Hepatocyte (in vitro differentiated cells): ENCODE data around the gene VAV3. TPM values are rescaled to one million over a fixed set of nuclear protein-coding genes. Genes with fewer than 3 reads are reported as not detected.

Experiments
- DNase-seq: peaks from one replicate; pipeline ENCODE4 v3.0.0-alpha.2; 2016; ENCODE audit warnings: low spot score
- H2AFZ ChIP-seq: fragments of 200-600 bp; sonication (generic); 2 replicates; pipeline ENCODE4 v1.6.0; 2016; ENCODE audit warnings: antibody characterized with exemption, mild to moderate bottlenecking
- H3K27ac ChIP-seq: fragments of 200-600 bp; sonication (generic); 2 replicates; pipeline ENCODE4 v1.5.1; 2016; ENCODE audit warnings: mild to moderate bottlenecking
- H3K27me3 ChIP-seq: fragments of 200-600 bp; sonication (generic); 2 replicates; pipeline ENCODE4 v1.6.1; 2016
- H3K36me3 ChIP-seq: fragments of 200-600 bp; sonication (generic); replicated peaks from 2 replicates; pipeline ENCODE4 v1.5.1; 2016; ENCODE audit warnings: low read depth; ENCODE audit not compliant: insufficient read depth
- H3K4me1 ChIP-seq: fragments of 200-600 bp; sonication (generic); 2 replicates; pipeline ENCODE4 v1.5.1; 2016; ENCODE audit warnings: mild to moderate bottlenecking, moderate library complexity; ENCODE audit not compliant: insufficient read depth
- H3K4me2 ChIP-seq: fragments of 200-600 bp; sonication (generic); 2 replicates; pipeline ENCODE4 v1.6.0; 2016
- H3K4me3 ChIP-seq: fragments of 200-600 bp; sonication (generic); 2 replicates; pipeline ENCODE4 v1.5.1; 2016; ENCODE audit warnings: mild to moderate bottlenecking
- H3K79me2 ChIP-seq: fragments of 200-600 bp; sonication (generic); 2 replicates; pipeline ENCODE4 v1.6.0; 2017; ENCODE audit warnings: mild to moderate bottlenecking
- H3K9me2 ChIP-seq: fragments of 200-600 bp; sonication (generic); replicated peaks from 2 replicates; pipeline ENCODE4 v1.6.0; 2017; ENCODE audit warnings: mild to moderate bottlenecking; ENCODE audit not compliant: insufficient read depth
- H3K9me3 ChIP-seq: fragments of 200-600 bp; sonication (generic); 2 replicates; pipeline ENCODE4 v1.5.1; 2016; ENCODE audit warnings: low read depth, mild to moderate bottlenecking
- H4K20me1 ChIP-seq: fragments of 200-600 bp; sonication (generic); 2 replicates; pipeline ENCODE4 v1.6.0; 2016; ENCODE audit warnings: mild to moderate bottlenecking; ENCODE audit not compliant: insufficient read depth, poor library complexity, severe bottlenecking
- EZH2 ChIP-seq: fragments of 200-600 bp; sonication (generic); IDR thresholded peaks from 2 replicates; pipeline ENCODE4 v1.6.1; 2016; ENCODE audit warnings: antibody characterized with exemption, mild to moderate bottlenecking, borderline replicate concordance
- EZH2phosphoT487 ChIP-seq: fragments of 200-600 bp; sonication (generic); IDR thresholded peaks from one replicate; pipeline ENCODE4 v1.6.1; 2018; ENCODE audit warnings: antibody characterized with exemption, mild to moderate bottlenecking, low read depth, moderate library complexity; ENCODE audit not compliant: unreplicated experiment, severe bottlenecking
- WGBS: methylation state at CpG from one replicate; pipeline ENCODE4 v1.1.6; 2016; ENCODE audit warnings: low lambda C conversion rate; ENCODE audit errors: missing lambda C conversion rate; 5-methylcytosine and 5-hydroxymethylcytosine counted together
- polyA plus RNA-seq: library from polyadenylated mRNA; unstranded; fragments of >200 nt; fragmentation: Nextera tagmentation; extraction: Ambion mirVana; gene quantifications from 2 replicates; pipeline ENCODE4 v1.2.1, GENCODE V29; 2016
- total RNA-seq: library from RNA; depleted of rRNA; stranded (reverse); fragments of >200 nt; gene quantifications from 2 replicates; pipeline ENCODE4 v1.2.3, GENCODE V29; 2014
- TF ChIP-seq, protein P1 (sequence below): fragments of 200-600 bp; sonication (generic); IDR thresholded peaks from 2 replicates; pipeline ENCODE4 v1.5.1; 2016; ENCODE audit warnings: antibody characterized with exemption, mild to moderate bottlenecking; ENCODE audit not compliant: poor library complexity

Gene VAV3
- total and polyA plus RNA-seq, 2 experiments from 2014 or later, result 12.3 to 40.5 TPM

DNA sequence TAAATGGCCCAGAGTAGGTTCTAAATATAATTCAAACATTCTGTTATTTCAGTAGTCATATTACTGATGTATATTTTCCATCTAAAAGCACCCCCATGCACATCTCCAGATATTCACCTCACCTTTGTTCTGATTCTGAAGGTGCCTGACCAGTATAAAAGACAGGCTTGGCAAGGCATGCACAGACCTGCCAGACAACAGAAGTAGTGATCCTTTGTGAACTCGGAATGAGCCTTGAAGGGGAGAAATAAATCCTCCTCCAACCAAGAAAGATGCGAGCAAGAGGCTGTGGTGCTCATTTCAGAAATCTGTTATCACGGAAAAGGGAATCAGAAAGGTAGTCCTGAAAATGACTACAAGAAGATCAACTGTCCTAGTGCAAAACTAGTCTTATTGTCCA is 287.3 kb downstream of the VAV3 start:
- H3K79me2 ChIP-seq, result peaks cover 19% of the 10 kb centered on the region
- no peaks in the 10 kb centered on the region for H3K36me3 ChIP-seq
- H3K9me2 ChIP-seq, result no peaks in the 10 kb centered on the region
- H3K27me3 ChIP-seq, result no peaks in the 10 kb centered on the region
- no peaks in the 10 kb centered on the region for H3K4me1 ChIP-seq
- no peak overlapping the region for H3K4me2 ChIP-seq
- 74% methylated on average over 3 of the region's 3 CpGs for WGBS
- no peaks in the 10 kb centered on the region for H4K20me1 ChIP-seq
- H2AFZ ChIP-seq, result no peak overlapping the region
- no peak overlapping the region for H3K4me3 ChIP-seq
- H3K9me3 ChIP-seq, result no peaks in the 10 kb centered on the region
- DNase-seq, result no peak
- H3K27ac ChIP-seq, result no peak overlapping the region
- TF ChIP-seq EZH2 (no peak), EZH2phosphoT487 (no peak)
- TF ChIP-seq, protein P1, sequence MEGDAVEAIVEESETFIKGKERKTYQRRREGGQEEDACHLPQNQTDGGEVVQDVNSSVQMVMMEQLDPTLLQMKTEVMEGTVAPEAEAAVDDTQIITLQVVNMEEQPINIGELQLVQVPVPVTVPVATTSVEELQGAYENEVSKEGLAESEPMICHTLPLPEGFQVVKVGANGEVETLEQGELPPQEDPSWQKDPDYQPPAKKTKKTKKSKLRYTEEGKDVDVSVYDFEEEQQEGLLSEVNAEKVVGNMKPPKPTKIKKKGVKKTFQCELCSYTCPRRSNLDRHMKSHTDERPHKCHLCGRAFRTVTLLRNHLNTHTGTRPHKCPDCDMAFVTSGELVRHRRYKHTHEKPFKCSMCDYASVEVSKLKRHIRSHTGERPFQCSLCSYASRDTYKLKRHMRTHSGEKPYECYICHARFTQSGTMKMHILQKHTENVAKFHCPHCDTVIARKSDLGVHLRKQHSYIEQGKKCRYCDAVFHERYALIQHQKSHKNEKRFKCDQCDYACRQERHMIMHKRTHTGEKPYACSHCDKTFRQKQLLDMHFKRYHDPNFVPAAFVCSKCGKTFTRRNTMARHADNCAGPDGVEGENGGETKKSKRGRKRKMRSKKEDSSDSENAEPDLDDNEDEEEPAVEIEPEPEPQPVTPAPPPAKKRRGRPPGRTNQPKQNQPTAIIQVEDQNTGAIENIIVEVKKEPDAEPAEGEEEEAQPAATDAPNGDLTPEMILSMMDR, result no peak

DNA sequence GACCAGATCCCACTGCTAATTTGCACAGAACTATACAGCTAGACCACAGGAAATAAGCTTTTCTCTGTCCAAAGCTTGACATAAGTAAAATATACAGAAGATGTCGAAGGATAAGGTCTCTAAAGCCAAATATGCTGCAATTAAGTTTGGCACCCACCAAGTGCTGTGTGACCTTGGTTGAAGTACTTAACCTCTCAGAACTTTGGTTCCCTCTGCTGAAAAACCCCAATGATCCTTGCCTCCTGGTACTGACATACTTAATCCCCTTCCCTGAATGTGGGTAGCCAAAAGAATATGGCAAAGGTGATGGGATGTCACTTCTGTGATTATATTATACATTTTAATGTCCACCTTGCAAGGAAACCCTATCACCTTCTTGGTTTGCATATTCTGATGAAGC is 290.5 kb downstream of the VAV3 start:
- WGBS, result 88% methylated on average over 1 of the region's 1 CpG
- no peak overlapping the region for H3K4me3 ChIP-seq

DNA sequence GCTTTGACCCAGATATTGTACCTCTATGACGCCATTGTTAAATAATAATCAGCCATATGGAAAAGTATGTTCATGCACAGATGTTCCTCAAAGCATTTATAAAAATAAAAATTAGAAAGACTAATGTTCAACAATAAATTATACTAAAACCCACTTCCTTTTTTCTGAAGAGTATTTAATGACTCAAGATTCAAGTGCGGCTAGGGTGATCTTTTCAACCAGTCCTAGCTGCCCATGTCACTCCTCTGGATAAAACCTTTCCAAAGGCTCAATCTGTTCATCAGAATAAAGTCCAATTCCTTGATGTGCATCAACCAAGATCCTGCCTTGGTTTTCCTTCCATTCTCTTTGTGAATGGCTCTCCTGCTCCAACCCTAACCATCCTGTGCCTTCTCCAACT is 292.0 kb downstream of the VAV3 start:
- no peak for DNase-seq
- no peaks in the 10 kb centered on the region for H3K9me3 ChIP-seq
- H2AFZ ChIP-seq, result no peak overlapping the region

More for the DNA sequence above, 290.5 kb downstream of the VAV3 start:
- H2AFZ ChIP-seq, result no peak overlapping the region
- no peaks in the 10 kb centered on the region for H3K9me2 ChIP-seq
- DNase-seq, result no peak
- H3K9me3 ChIP-seq, result no peaks in the 10 kb centered on the region
- no peaks in the 10 kb centered on the region for H3K27me3 ChIP-seq
- no peak overlapping the region for H3K27ac ChIP-seq
- no peaks in the 10 kb centered on the region for H3K36me3 ChIP-seq
- H4K20me1 ChIP-seq, result no peaks in the 10 kb centered on the region
- peaks cover 6% of the 10 kb centered on the region for H3K4me1 ChIP-seq
- peaks cover 25% of the 10 kb centered on the region for H3K79me2 ChIP-seq
- TF ChIP-seq EZH2, result no peak
- TF ChIP-seq EZH2phosphoT487, result no peak
- TF ChIP-seq, protein P1, result no peak
- H3K4me2 ChIP-seq, result no peak overlapping the region

More for the DNA sequence above, 292.0 kb downstream of the VAV3 start:
- H3K36me3 ChIP-seq, result no peaks in the 10 kb centered on the region
- no peak overlapping the region for H3K4me2 ChIP-seq
- peaks cover 19% of the 10 kb centered on the region for H3K4me1 ChIP-seq
- H3K4me3 ChIP-seq, result no peak overlapping the region
- WGBS, result 99% methylated on average over 2 of the region's 2 CpGs
- H3K9me2 ChIP-seq, result no peaks in the 10 kb centered on the region
- TF ChIP-seq, protein P1, result no peak
- no peak overlapping the region for H3K27ac ChIP-seq
- H3K79me2 ChIP-seq, result peaks cover 24% of the 10 kb centered on the region
- no peaks in the 10 kb centered on the region for H3K27me3 ChIP-seq
- no peaks in the 10 kb centered on the region for H4K20me1 ChIP-seq
